KMS-11 (cell line): ENCODE results near the gene CFAP52.
"Not testable (repeated sequence)": the region's sequence is repeated elsewhere in the genome, so short reads cannot be mapped to it uniquely, and the experiment has no call there.

Experiments
- H2AFZ ChIP-seq: fragments of 200-600 bp; sonication (generic); 2 replicates; pipeline ENCODE4 v1.6.1; 2016; ENCODE audit warnings: antibody characterized with exemption, mixed run types, low read depth
- H3K27ac ChIP-seq: fragments of 200-600 bp; sonication (generic); 2 replicates; pipeline ENCODE4 v1.6.1; 2016; ENCODE audit warnings: mild to moderate bottlenecking, mixed run types
- H3K27me3 ChIP-seq: fragments of 200-600 bp; sonication (generic); 2 replicates; pipeline ENCODE4 v1.6.1; 2017; ENCODE audit warnings: mild to moderate bottlenecking, low read depth, mixed run types, moderate library complexity; ENCODE audit not compliant: insufficient read depth
- H3K36me3 ChIP-seq: fragments of 200-600 bp; sonication (generic); 2 replicates; pipeline ENCODE4 v1.6.1; 2017; ENCODE audit warnings: mild to moderate bottlenecking, mixed run types; ENCODE audit not compliant: insufficient read depth
- H3K4me1 ChIP-seq: fragments of 200-600 bp; sonication (generic); 2 replicates; pipeline ENCODE4 v1.6.1; 2016; ENCODE audit warnings: mild to moderate bottlenecking, low read depth, mixed run types; ENCODE audit not compliant: poor library complexity, severe bottlenecking
- H3K4me2 ChIP-seq: fragments of 200-600 bp; sonication (generic); 2 replicates; pipeline ENCODE4 v1.7.0; 2016; ENCODE audit warnings: mild to moderate bottlenecking, mixed run types
- H3K4me3 ChIP-seq: fragments of 200-600 bp; sonication (generic); IDR thresholded peaks from 2 replicates; pipeline ENCODE4 v1.6.1; 2017; ENCODE audit warnings: low read depth, low read length, mixed read lengths; ENCODE audit not compliant: insufficient read depth
- H3K79me2 ChIP-seq: fragments of 200-600 bp; sonication (generic); 2 replicates; pipeline ENCODE4 v1.6.1; 2016; ENCODE audit warnings: low read depth, mixed run types; ENCODE audit not compliant: insufficient read depth
- H3K9ac ChIP-seq: fragments of 200-600 bp; sonication (generic); 2 replicates; pipeline ENCODE4 v1.6.1; 2016; ENCODE audit warnings: mild to moderate bottlenecking, mixed run types
- H4K20me1 ChIP-seq: fragments of 200-600 bp; sonication (generic); 2 replicates; pipeline ENCODE4 v1.6.1; 2016; ENCODE audit warnings: mild to moderate bottlenecking, mixed run types; ENCODE audit not compliant: insufficient read depth
- CTCF ChIP-seq: fragments of 200-600 bp; sonication (generic); conservative IDR thresholded peaks from 2 replicates; pipeline ENCODE4 v1.6.1; 2017; ENCODE audit warnings: low read depth, mild to moderate bottlenecking, antibody characterized with exemption, low read length, moderate library complexity, mixed read lengths

The CFAP52 gene

GRCh38 chr17:9632741-9633140 is 56.3 kb downstream of the CFAP52 start:
- no peak overlapping the region for H2AFZ ChIP-seq
- TF ChIP-seq CTCF = no peak

DNA sequence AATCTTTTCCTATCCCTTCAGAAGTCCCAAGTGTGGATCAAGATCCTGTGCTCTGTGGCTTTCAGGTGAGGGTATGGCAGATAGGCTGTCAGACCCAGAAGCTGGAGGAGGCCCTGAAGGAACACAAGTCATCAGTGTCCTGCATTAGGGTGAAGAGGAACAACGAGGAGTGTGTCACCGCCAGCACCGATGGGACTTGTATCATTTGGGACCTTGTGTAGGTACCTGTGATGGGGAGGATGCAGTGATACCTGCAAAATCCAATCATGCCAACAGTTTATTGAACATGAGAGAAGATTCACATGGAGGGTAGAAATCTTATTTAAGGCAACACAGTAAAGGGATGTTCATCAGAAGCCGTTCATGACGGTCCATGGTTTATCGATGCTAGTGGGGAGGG is 58.9 kb downstream of the CFAP52 start:
- TF ChIP-seq CTCF = no peak
- H3K27me3 ChIP-seq = no peaks in the 10 kb centered on the region
- no peaks in the 10 kb centered on the region for H4K20me1 ChIP-seq
- H2AFZ ChIP-seq = no peak overlapping the region
- H3K79me2 ChIP-seq = no peaks in the 10 kb centered on the region
- no peak overlapping the region for H3K27ac ChIP-seq
- H3K36me3 ChIP-seq = no peaks in the 10 kb centered on the region
- no peak overlapping the region for H3K9ac ChIP-seq
- H3K4me1 ChIP-seq = no peaks in the 10 kb centered on the region
- no peak overlapping the region for H3K4me3 ChIP-seq
- H3K4me2 ChIP-seq = no peak overlapping the region

More at GRCh38 chr17:9632741-9633140, 56.3 kb downstream of the CFAP52 start:
- H3K79me2 ChIP-seq = no peaks in the 10 kb centered on the region
- no peaks in the 10 kb centered on the region for H4K20me1 ChIP-seq
- H3K27ac ChIP-seq = no peak overlapping the region
- no peaks in the 10 kb centered on the region for H3K36me3 ChIP-seq
- no peaks in the 10 kb centered on the region for H3K27me3 ChIP-seq
- no peaks in the 10 kb centered on the region for H3K4me1 ChIP-seq
- H3K4me2 ChIP-seq = no peak overlapping the region
- no peak overlapping the region for H3K9ac ChIP-seq
- H3K4me3 ChIP-seq = no peak overlapping the region

DNA sequence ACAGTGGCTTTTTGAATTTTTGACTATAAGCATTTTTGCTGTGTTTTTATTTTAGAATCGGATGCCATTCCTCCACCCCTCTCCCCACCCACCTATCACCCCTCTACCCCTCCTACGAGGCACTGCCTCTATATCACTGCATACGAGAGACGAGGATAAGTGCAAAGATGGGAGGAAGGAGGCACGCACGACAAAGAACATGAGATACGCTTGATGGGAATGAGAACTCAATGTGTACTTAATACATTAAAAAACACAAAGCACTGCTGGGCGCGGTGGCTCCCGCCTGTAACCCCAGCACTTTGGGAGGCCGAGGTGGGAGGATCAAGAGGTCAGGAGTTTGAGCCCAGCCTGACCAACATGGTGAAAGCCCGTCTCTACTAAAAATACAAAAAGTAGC is 60.1 kb downstream of the CFAP52 start:
- no peak overlapping the region for H2AFZ ChIP-seq
- H4K20me1 ChIP-seq = no peaks in the 10 kb centered on the region
- H3K9ac ChIP-seq = no peak overlapping the region
- H3K36me3 ChIP-seq = no peaks in the 10 kb centered on the region
- H3K79me2 ChIP-seq = no peaks in the 10 kb centered on the region
- no peaks in the 10 kb centered on the region for H3K27me3 ChIP-seq
- H3K4me1 ChIP-seq = no peaks in the 10 kb centered on the region
- no peak overlapping the region for H3K27ac ChIP-seq
- H3K4me3 ChIP-seq = no peak overlapping the region
- no peak overlapping the region for H3K4me2 ChIP-seq
- TF ChIP-seq CTCF = no peak

DNA sequence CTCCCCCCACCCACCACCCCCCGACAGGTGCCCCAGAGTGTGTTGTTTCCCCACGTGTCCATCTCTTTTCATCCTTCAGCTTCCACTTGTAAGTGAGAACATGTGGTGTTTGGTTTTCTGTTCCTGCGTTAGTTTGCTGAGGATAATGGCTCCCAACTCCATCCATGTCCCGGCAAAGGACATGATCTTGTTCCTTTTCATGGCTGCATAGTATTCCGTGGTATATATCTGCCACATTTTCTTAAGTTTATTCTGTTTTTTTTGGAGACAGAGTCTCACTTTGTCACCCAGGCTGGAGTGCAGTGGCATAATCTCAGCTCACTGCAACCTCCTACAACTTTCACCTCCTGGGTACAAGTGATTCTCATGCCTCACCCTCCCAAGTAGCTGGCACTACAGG is 63.9 kb downstream of the CFAP52 start:
- H3K4me2 ChIP-seq, H3K4me3 ChIP-seq, H3K36me3 ChIP-seq, H4K20me1 ChIP-seq, H3K27me3 ChIP-seq, H3K79me2 ChIP-seq, H2AFZ ChIP-seq, H3K9ac ChIP-seq, H3K27ac ChIP-seq, H3K4me1 ChIP-seq: not testable (repeated sequence)

DNA sequence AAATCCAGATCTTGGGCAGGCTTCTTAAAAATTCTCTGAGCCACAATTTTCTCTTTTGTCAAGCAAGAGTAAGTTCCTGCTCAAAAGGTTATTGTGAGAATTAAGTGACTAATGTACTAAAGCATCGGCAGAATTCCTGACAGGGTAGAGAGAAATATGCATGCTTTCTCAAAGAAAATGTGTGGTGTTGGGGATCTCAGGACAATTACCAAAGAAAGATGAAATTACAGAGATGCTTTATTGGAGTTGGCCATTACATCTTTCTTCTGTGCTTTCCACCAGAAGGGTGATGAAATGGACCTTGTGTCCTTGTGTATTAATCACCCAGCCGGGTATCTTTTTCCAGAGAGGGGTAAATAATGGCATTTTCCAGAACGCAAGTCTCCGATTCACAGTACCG is 67.2 kb downstream of the CFAP52 start:
- Histone ChIP-seq H3K36me3 (no peaks in the 10 kb centered on the region), H2AFZ (no peak overlapping the region), H3K4me2 (no peak overlapping the region)

More for the DNA sequence above, 67.2 kb downstream of the CFAP52 start:
- Histone ChIP-seq H3K4me3 (no peak overlapping the region), H3K4me1 (no peaks in the 10 kb centered on the region), H3K79me2 (no peaks in the 10 kb centered on the region), H3K27me3 (no peaks in the 10 kb centered on the region), H3K27ac (no peak overlapping the region), H4K20me1 (no peaks in the 10 kb centered on the region), H3K9ac (no peak overlapping the region)
- TF ChIP-seq CTCF = no peak
